ELR (cell line): ENCODE measurements around the gene DENND2D.

Experiments
- DNase-seq: peaks from one replicate; pipeline ENCODE4 v3.0.0-alpha.2; 2015; ENCODE audit warnings: low read depth

The DENND2D gene

GRCh38 chr1:111202707-111203623 lies 2.5 kb upstream of the DENND2D start:
- DNase-seq: no peak

GRCh38 chr1:111202366-111202706 lies 1.9 kb upstream of the DENND2D start:
- DNase-seq: no peak

- DNase-seq: no peak
These were observed 1.0 kb upstream of the DENND2D start for GRCh38 chr1:111201275-111202090.

GRCh38 chr1:111200802-111201161 lies 336 bp upstream of the DENND2D start:
- DNase-seq: no peak

- DNase-seq: no peak
These were observed 1.1 kb downstream of the DENND2D start for GRCh38 chr1:111199329-111199728.

GRCh38 chr1:111198836-111199235 lies 1.6 kb downstream of the DENND2D start:
- no peak for DNase-seq

GRCh38 chr1:111197598-111198284 lies 2.7 kb downstream of the DENND2D start:
- peak; percentile 23 for DNase-seq

GRCh38 chr1:111196213-111196612 lies 4.2 kb downstream of the DENND2D start:
- no peak for DNase-seq

GRCh38 chr1:111195002-111195684 lies 5.3 kb downstream of the DENND2D start:
- DNase-seq: no peak

GRCh38 chr1:111193712-111194480 lies 6.5 kb downstream of the DENND2D start:
- DNase-seq: peak; percentile 18

- peak; percentile 18 for DNase-seq
These were observed 7.6 kb downstream of the DENND2D start for GRCh38 chr1:111192658-111193519.

GRCh38 chr1:111192074-111192473 lies 8.4 kb downstream of the DENND2D start:
- no peak for DNase-seq

GRCh38 chr1:111191496-111191895 lies 8.9 kb downstream of the DENND2D start:
- DNase-seq: peak; percentile 85

GRCh38 chr1:111190931-111191451 lies 9.5 kb downstream of the DENND2D start:
- DNase-seq: peak; percentile 51

GRCh38 chr1:111184663-111185062 lies 15.8 kb downstream of the DENND2D start:
- DNase-seq: no peak

GRCh38 chr1:111183308-111184069 lies 17.0 kb downstream of the DENND2D start:
- no peak for DNase-seq

GRCh38 chr1:111182052-111182451 lies 18.4 kb downstream of the DENND2D start:
- no peak for DNase-seq

GRCh38 chr1:111179968-111180533 lies 20.4 kb downstream of the DENND2D start:
- no peak for DNase-seq

GRCh38 chr1:111176678-111177077 lies 23.8 kb downstream of the DENND2D start:
- no peak for DNase-seq
